Neural cell (in vitro differentiated cells): ENCODE data around the gene COQ9.

Experiments used
- CTCF ChIP-seq: fragments of 450-650 bp; IDR thresholded peaks from 2 replicates; pipeline ENCODE4 v1.5.1; 2014; ENCODE audit warnings: antibody characterized with exemption, mild to moderate bottlenecking, moderate library complexity; ENCODE audit not compliant: poor library complexity, severe bottlenecking
- EP300 ChIP-seq: fragments of 450-650 bp; conservative IDR thresholded peaks from 2 replicates; pipeline ENCODE4 v1.6.1; 2014; ENCODE audit warnings: antibody characterized with exemption, mild to moderate bottlenecking, moderate library complexity; ENCODE audit not compliant: poor library complexity, severe bottlenecking
- EZH2 ChIP-seq: fragments of 200-600, 300-800 bp; shearing (Covaris generic), sonication (generic); IDR thresholded peaks from 2 replicates; pipeline ENCODE4 v1.6.1; 2014; ENCODE audit warnings: antibody characterized with exemption, low read length, borderline replicate concordance, mild to moderate bottlenecking; ENCODE audit not compliant: insufficient read depth, poor library complexity, severe bottlenecking
- POLR2AphosphoS5 ChIP-seq: IDR thresholded peaks from 2 replicates; pipeline ENCODE4 v1.6.1; 2012
- RAD21 ChIP-seq: fragments of 450-650 bp; conservative IDR thresholded peaks from 2 replicates; pipeline ENCODE4 v1.6.1; 2014; ENCODE audit warnings: antibody characterized with exemption, mild to moderate bottlenecking, moderate library complexity
- REST ChIP-seq: IDR thresholded peaks from 2 replicates; pipeline ENCODE4 v1.6.1; 2012; ENCODE audit warnings: borderline replicate concordance
- TAF1 ChIP-seq: IDR thresholded peaks from 2 replicates; pipeline ENCODE4 v1.6.1; 2012; ENCODE audit warnings: low read depth

GRCh38 chr16:57503366-57503765, 56.1 kb downstream of the COQ9 start:
- TF ChIP-seq EZH2 (no peak), CTCF (no peak), REST (no peak), POLR2AphosphoS5 (no peak), EP300 (no peak), RAD21 (no peak), TAF1 (no peak)
